Neuronal stem cell (in vitro differentiated cells): Measurements from ENCODE around the gene HOXA6.

ENCODE experiments used
- DNase-seq: peaks from one replicate; pipeline ENCODE4 v3.0.0-alpha.2; 2013; ENCODE audit warnings: low spot score
- H2AFZ ChIP-seq: one replicate; pipeline ENCODE4 v1.6.1; 2013; ENCODE audit warnings: mild to moderate bottlenecking, low read length, inconsistent platforms
- H2AK5ac ChIP-seq: 2 replicates; pipeline ENCODE4 v1.6.1; 2013; ENCODE audit warnings: low read depth, mild to moderate bottlenecking, inconsistent platforms, low read length, moderate library complexity, mixed read lengths
- H2BK120ac ChIP-seq: 2 replicates; pipeline ENCODE4 v1.6.1; 2013; ENCODE audit warnings: low read depth, mild to moderate bottlenecking, inconsistent platforms, low read length, moderate library complexity, mixed read lengths
- H2BK12ac ChIP-seq: one replicate; pipeline ENCODE4 v1.6.1; 2013; ENCODE audit warnings: low read length, inconsistent platforms
- H2BK15ac ChIP-seq: 2 replicates; pipeline ENCODE4 v1.6.1; 2013; ENCODE audit warnings: mild to moderate bottlenecking, low read length, inconsistent platforms, mixed read lengths
- H2BK5ac ChIP-seq: one replicate; pipeline ENCODE4 v1.6.1; 2013; ENCODE audit warnings: inconsistent platforms, mild to moderate bottlenecking, low read length, moderate library complexity
- H3K14ac ChIP-seq: one replicate; pipeline ENCODE4 v1.6.1; 2013; ENCODE audit warnings: low read length, inconsistent platforms
- H3K18ac ChIP-seq: 2 replicates; pipeline ENCODE4 v1.6.1; 2013; ENCODE audit warnings: low read length, inconsistent platforms
- H3K23ac ChIP-seq: 2 replicates; pipeline ENCODE4 v1.6.1; 2013; ENCODE audit warnings: low read depth, mild to moderate bottlenecking, mixed read lengths, low read length, inconsistent platforms; ENCODE audit not compliant: poor library complexity
- H3K27ac ChIP-seq: replicated peaks from 3 replicates; pipeline ENCODE4 v1.5.1; 2013; ENCODE audit warnings: low read length, inconsistent platforms
- H3K27me3 ChIP-seq, 3 experiments: 2 replicates each; pipeline ENCODE4 v1.6.1; 2013; ENCODE audit warnings: low read length in 3 of 3, mild to moderate bottlenecking in 2 of 3, inconsistent platforms in 1 of 3, low read depth in 1 of 3, mixed read lengths in 1 of 3, moderate library complexity in 1 of 3; ENCODE audit not compliant: control insufficient read depth in 3 of 3, insufficient read depth in 3 of 3
- H3K36me3 ChIP-seq, 2 donors: replicated peaks in 1 of 2; 2 replicates each; pipeline ENCODE4 v1.6.1; 2013; ENCODE audit warnings: low read length in 2 of 2; ENCODE audit not compliant: control insufficient read depth in 2 of 2, insufficient read depth in 2 of 2
- H3K4ac ChIP-seq: 2 replicates; pipeline ENCODE4 v1.6.1; 2013; ENCODE audit warnings: inconsistent platforms, mild to moderate bottlenecking, low read length, moderate library complexity
- H3K4me1 ChIP-seq, 2 donors: 1 replicate in 1 of 2; 2 replicates in 1 of 2; pipeline ENCODE4 v1.6.1; 2013; ENCODE audit warnings: low read length in 2 of 2, low read depth in 1 of 2; ENCODE audit not compliant: control insufficient read depth in 2 of 2, insufficient read depth in 1 of 2
- H3K4me2 ChIP-seq: one replicate; pipeline ENCODE4 v1.6.1; 2013; ENCODE audit warnings: mild to moderate bottlenecking, low read length, inconsistent platforms; ENCODE audit not compliant: insufficient read depth, poor library complexity, severe bottlenecking
- H3K4me3 ChIP-seq, 2 donors: 2 replicates each; pipeline ENCODE4 v1.5.1; 2013; ENCODE audit warnings: low read length in 2 of 2, mild to moderate bottlenecking in 2 of 2, inconsistent platforms in 1 of 2, moderate library complexity in 1 of 2
- H3K79me1 ChIP-seq: one replicate; pipeline ENCODE4 v1.6.1; 2013; ENCODE audit warnings: low read depth, mild to moderate bottlenecking, inconsistent platforms, low read length, moderate library complexity
- H3K9ac ChIP-seq: one replicate; pipeline ENCODE4 v1.6.1; 2013; ENCODE audit warnings: mild to moderate bottlenecking, low read depth, low read length, inconsistent platforms; ENCODE audit not compliant: poor library complexity
- H3K9me3 ChIP-seq, 2 donors: replicated peaks in 1 of 2; 2 replicates each; pipeline versions ENCODE3 to v1.6.1; 2013; ENCODE audit warnings: low read length in 2 of 2, mild to moderate bottlenecking in 2 of 2, inconsistent platforms in 1 of 2, low read depth in 1 of 2, mixed read lengths in 1 of 2, moderate library complexity in 1 of 2; ENCODE audit not compliant: control insufficient read depth in 2 of 2, insufficient read depth in 1 of 2
- H4K8ac ChIP-seq: one replicate; pipeline ENCODE4 v1.6.1; 2013; ENCODE audit warnings: low read depth, mild to moderate bottlenecking, inconsistent platforms, low read length, moderate library complexity
- H4K91ac ChIP-seq: one replicate; pipeline ENCODE4 v1.6.1; 2013; ENCODE audit warnings: low read length, low read depth, mild to moderate bottlenecking, inconsistent platforms; ENCODE audit not compliant: poor library complexity
- WGBS, 2 donors: extraction: QIAGEN DNeasy Blood & Tissue Kit; methylation state at CpG; one replicate each; pipeline ENCODE4 v1.1.7; 2013; ENCODE audit warnings: missing lambda C conversion rate in 2 of 2, mixed read lengths in 1 of 2; ENCODE audit not compliant: insufficient read length in 2 of 2, insufficient replicate concordance in 1 of 2; ENCODE audit errors: extremely low coverage in 2 of 2; 5-methylcytosine and 5-hydroxymethylcytosine counted together

The HOXA6 gene

GRCh38 chr7:27101171-27101956 lies 46.2 kb downstream of the HOXA6 start:
- H3K23ac ChIP-seq = no peak overlapping the region
- no peak overlapping the region for H2BK120ac ChIP-seq
- H2BK15ac ChIP-seq = no peak overlapping the region
- H4K8ac ChIP-seq = no peak overlapping the region
- H3K4me3 ChIP-seq = no peak overlapping the region
- no peak overlapping the region for H4K91ac ChIP-seq
- no peak overlapping the region for H3K27ac ChIP-seq
- no peak overlapping the region for H3K4ac ChIP-seq
- H3K4me2 ChIP-seq = peak overlapping the region; percentile 13
- H2AFZ ChIP-seq = peak overlapping the region; percentile 22
- no peaks in the 10 kb centered on the region for H3K36me3 ChIP-seq
- H3K79me1 ChIP-seq = no peaks in the 10 kb centered on the region
- no peak overlapping the region for H3K14ac ChIP-seq
- H3K9me3 ChIP-seq = peaks cover 0 to 2% of the 10 kb centered on the region in 2 donors
- H2AK5ac ChIP-seq = no peak overlapping the region
- DNase-seq = no peak
- no peak overlapping the region for H3K18ac ChIP-seq
- H3K4me1 ChIP-seq = peaks cover 0 to 1% of the 10 kb centered on the region in 2 donors
- no peak overlapping the region for H2BK12ac ChIP-seq
- no peak overlapping the region for H3K9ac ChIP-seq
- peaks cover 74 to 100% (median 93%) of the 10 kb centered on the region in 3 experiments for H3K27me3 ChIP-seq
- H2BK5ac ChIP-seq = no peak overlapping the region
- WGBS, 2 donors = no CpG with 5 or more reads among the region's 25 CpGs

- no peak overlapping the region for H4K8ac ChIP-seq
- H3K23ac ChIP-seq = no peak overlapping the region
- H3K4me1 ChIP-seq = peaks cover 0 to 1% of the 10 kb centered on the region in 2 donors
- H3K27me3 ChIP-seq = peaks cover 73 to 100% (median 93%) of the 10 kb centered on the region in 3 experiments
- H3K4ac ChIP-seq = no peak overlapping the region
- no peak overlapping the region for H2BK5ac ChIP-seq
- peaks cover 0 to 2% of the 10 kb centered on the region in 2 donors for H3K9me3 ChIP-seq
- no peak overlapping the region for H2BK120ac ChIP-seq
- no peak overlapping the region for H4K91ac ChIP-seq
- no peak overlapping the region for H2AFZ ChIP-seq
- whole genome bisulfite sequencing, 2 donors = no CpG with 5 or more reads among the region's 8 CpGs
- no peak overlapping the region for H3K9ac ChIP-seq
- no peak overlapping the region for H3K4me3 ChIP-seq
- no peak overlapping the region for H2BK12ac ChIP-seq
- H3K27ac ChIP-seq = no peak overlapping the region
- no peak overlapping the region for H2AK5ac ChIP-seq
- no peak for DNase-seq
- no peak overlapping the region for H3K18ac ChIP-seq
- H2BK15ac ChIP-seq = no peak overlapping the region
- H3K4me2 ChIP-seq = no peak overlapping the region
- no peak overlapping the region for H3K14ac ChIP-seq
- no peaks in the 10 kb centered on the region for H3K36me3 ChIP-seq
- H3K79me1 ChIP-seq = no peaks in the 10 kb centered on the region
Measured at GRCh38 chr7:27100694-27101170, 46.8 kb downstream of the HOXA6 start.

- no peak overlapping the region for H3K9ac ChIP-seq
- no peak overlapping the region for H3K4ac ChIP-seq
- H3K79me1 ChIP-seq = no peaks in the 10 kb centered on the region
- peak; percentile 3 for DNase-seq
- no peak overlapping the region for H2BK120ac ChIP-seq
- H2BK15ac ChIP-seq = no peak overlapping the region
- H3K23ac ChIP-seq = no peak overlapping the region
- no CpG with 5 or more reads among the region's 8 CpGs for WGBS, 2 donors
- H3K4me2 ChIP-seq = no peak overlapping the region
- H3K27ac ChIP-seq = no peak overlapping the region
- peaks cover 0 to 1% of the 10 kb centered on the region in 2 donors for H3K4me1 ChIP-seq
- H3K4me3 ChIP-seq = no peak overlapping the region
- no peak overlapping the region for H2BK5ac ChIP-seq
- no peak overlapping the region for H2AK5ac ChIP-seq
- no peak overlapping the region for H2BK12ac ChIP-seq
- no peak overlapping the region for H4K8ac ChIP-seq
- H4K91ac ChIP-seq = no peak overlapping the region
- H2AFZ ChIP-seq = no peak overlapping the region
- no peak overlapping the region for H3K14ac ChIP-seq
- H3K9me3 ChIP-seq = peaks cover 2 to 3% of the 10 kb centered on the region in 2 donors
- no peaks in the 10 kb centered on the region for H3K36me3 ChIP-seq
- no peak overlapping the region for H3K18ac ChIP-seq
- H3K27me3 ChIP-seq = peaks cover 67 to 100% (median 93%) of the 10 kb centered on the region in 3 experiments
Measured at GRCh38 chr7:27099453-27100370, 47.9 kb downstream of the HOXA6 start.
